ENCODE measurements around the gene EFHC2.

Gene EFHC2

GRCh38 chrX:44343412-44344141 lies at the start of gene EFHC2:
Gene EFHC2 (minus strand): TSS chrX:44343672. CDS start chrX:44343588, 84 bp downstream.
- DNase-seq (ENCODE audit: low read depth): no peak

- no peak for DNase-seq (ENCODE audit: low read depth)
Observed at GRCh38 chrX:44392767-44393166, 49.3 kb upstream of the EFHC2 start.

GRCh38 chrX:44384688-44385338 lies 41.3 kb upstream of the EFHC2 start:
- no peak for DNase-seq (ENCODE audit: low read depth)

- no peak for DNase-seq (ENCODE audit: low read depth)
Observed at GRCh38 chrX:44382871-44383270, 39.4 kb upstream of the EFHC2 start.

GRCh38 chrX:44352758-44353157 lies 9.3 kb upstream of the EFHC2 start:
- no peak for DNase-seq (ENCODE audit: low read depth)

GRCh38 chrX:44349561-44349960 lies 6.1 kb upstream of the EFHC2 start:
- DNase-seq (ENCODE audit: low read depth): no peak

- no peak for DNase-seq (ENCODE audit: low read depth)
Observed at GRCh38 chrX:44344687-44345086, 1.2 kb upstream of the EFHC2 start.

GRCh38 chrX:44344194-44344593 lies 722 bp upstream of the EFHC2 start:
- DNase-seq (ENCODE audit: low read depth): no peak

- DNase-seq (ENCODE audit: low read depth): no peak
Observed at GRCh38 chrX:44342866-44343265, 606 bp downstream of the EFHC2 start.

GRCh38 chrX:44338361-44338760 lies 5.1 kb downstream of the EFHC2 start:
- no peak for DNase-seq (ENCODE audit: low read depth)

- no peak for DNase-seq (ENCODE audit: low read depth)
Observed at GRCh38 chrX:44332437-44332836, 11.0 kb downstream of the EFHC2 start.

- no peak for DNase-seq (ENCODE audit: low read depth)
Observed at GRCh38 chrX:44330227-44330626, 13.2 kb downstream of the EFHC2 start.

GRCh38 chrX:44319550-44319949 lies 23.9 kb downstream of the EFHC2 start:
- no peak for DNase-seq (ENCODE audit: low read depth)

- no peak for DNase-seq (ENCODE audit: low read depth)
Observed at GRCh38 chrX:44317181-44317580, 26.3 kb downstream of the EFHC2 start.

GRCh38 chrX:44314808-44315207 lies 28.7 kb downstream of the EFHC2 start:
- no peak for DNase-seq (ENCODE audit: low read depth)

- DNase-seq (ENCODE audit: low read depth): no peak
Observed at GRCh38 chrX:44314259-44314734, 29.2 kb downstream of the EFHC2 start.

- DNase-seq (ENCODE audit: low read depth): no peak
Observed at GRCh38 chrX:44312421-44312820, 31.1 kb downstream of the EFHC2 start.

- no peak for DNase-seq (ENCODE audit: low read depth)
Observed at GRCh38 chrX:44310227-44310626, 33.2 kb downstream of the EFHC2 start.

GRCh38 chrX:44308869-44309268 lies 34.6 kb downstream of the EFHC2 start:
- DNase-seq (ENCODE audit: low read depth): no peak

GRCh38 chrX:44306356-44306755 lies 37.1 kb downstream of the EFHC2 start:
- DNase-seq (ENCODE audit: low read depth): no peak

- no peak for DNase-seq (ENCODE audit: low read depth)
Observed at GRCh38 chrX:44305921-44306320, 37.6 kb downstream of the EFHC2 start.

- no peak for DNase-seq (ENCODE audit: low read depth)
Observed at GRCh38 chrX:44303119-44303518, 40.4 kb downstream of the EFHC2 start.

- DNase-seq (ENCODE audit: low read depth): no peak
Observed at GRCh38 chrX:44299177-44299576, 44.3 kb downstream of the EFHC2 start.
